Head of caudate nucleus (tissue), 42 donors: Measurements from ENCODE around the gene HMGB3.
"Not testable (repeated sequence)": the region's sequence is repeated elsewhere in the genome, so short reads cannot be mapped to it uniquely, and the experiment has no call there.

Source experiments
- DNase-seq, 42 donors: peaks; one replicate each; pipeline versions ENCODE4 v3.0.0 to v3.0.0-alpha.2; 2020 to 2021; ENCODE audit warnings: mixed read lengths in 7 of 42
- intact Hi-C: fragments of 100-400 bp; cut with DNase I; formaldehyde crosslinking; loops from one replicate; pipeline ENCODE4 v1.15.0; 2022

The HMGB3 gene

DNA sequence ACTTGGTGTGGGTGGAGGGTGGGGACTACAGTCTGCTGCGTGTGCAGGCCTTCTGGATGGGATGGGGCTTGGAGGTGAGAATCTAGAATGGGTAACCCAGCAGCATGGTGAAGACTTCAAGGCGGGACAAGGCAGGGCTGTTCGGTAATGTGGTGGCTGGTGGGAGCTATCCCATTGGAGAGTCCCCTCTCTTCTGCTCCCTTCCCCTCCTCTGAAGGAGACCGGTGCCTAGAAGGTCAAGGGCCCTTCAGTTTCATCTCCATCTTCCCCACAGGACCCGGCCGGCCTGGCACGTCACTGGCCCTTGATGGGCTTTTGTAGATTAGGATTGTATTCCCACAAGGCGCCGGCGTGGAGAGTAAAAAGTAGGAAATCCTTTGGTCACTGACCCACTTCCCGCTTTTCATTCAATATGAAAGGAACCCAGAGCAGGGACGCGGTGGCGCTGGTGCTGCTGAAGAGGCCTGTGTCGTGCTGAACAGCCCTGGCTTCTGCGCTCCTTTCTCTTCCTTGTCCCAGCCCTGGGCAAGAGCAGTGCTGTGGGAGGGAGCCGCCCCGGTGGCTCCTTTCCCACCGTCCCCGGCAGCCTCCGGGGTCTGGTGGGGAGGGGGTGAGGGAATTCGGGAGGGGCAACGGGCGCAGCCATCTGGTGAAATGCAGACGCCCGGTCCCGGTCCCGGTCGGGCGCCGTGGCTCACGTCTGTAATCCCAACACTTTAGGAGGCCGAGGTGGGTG, 7.3 kb upstream of the HMGB3 start:
- intact Hi-C loops = no loop called here
- DNase-seq = peak in 1 of 42 donors; percentile 8

DNA sequence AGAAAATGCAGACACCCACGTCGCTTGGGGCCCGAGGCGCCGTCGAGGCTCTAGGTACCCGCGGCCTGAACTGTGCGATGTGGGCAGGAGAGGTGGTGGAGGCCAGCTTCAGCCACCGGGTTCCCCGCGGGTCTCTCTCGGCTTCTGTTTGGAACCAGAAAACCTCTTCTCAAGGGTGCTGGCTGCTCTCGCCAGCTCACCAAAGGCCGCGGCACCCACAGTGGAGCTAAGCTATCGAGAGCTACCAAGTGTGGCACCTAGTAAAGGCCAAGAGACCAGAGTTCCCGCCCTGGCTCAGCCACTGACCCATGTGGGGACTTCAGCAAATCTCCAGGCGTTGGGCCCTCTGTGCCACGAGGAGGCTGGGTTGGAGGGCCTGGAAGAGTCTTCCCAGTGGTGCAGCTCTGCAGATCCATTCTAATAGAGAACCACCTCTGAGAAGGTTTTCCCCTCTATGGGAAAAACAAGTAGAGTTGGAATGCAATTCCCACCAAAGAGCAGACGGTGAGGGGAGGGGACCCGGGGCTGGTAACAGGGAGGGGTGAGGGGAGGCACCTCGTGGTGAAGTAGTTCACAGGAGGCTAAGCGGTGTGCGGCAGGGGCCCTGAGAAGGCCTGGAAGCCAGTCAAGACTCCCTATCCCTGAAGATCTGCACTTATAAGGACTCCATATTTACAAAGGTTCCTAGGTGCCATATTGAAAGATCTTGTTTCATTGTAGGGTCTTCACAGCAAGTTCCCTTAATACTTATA, 5.5 kb upstream of the HMGB3 start:
- intact Hi-C loops = no loop called here
- DNase-seq = no peak

DNA sequence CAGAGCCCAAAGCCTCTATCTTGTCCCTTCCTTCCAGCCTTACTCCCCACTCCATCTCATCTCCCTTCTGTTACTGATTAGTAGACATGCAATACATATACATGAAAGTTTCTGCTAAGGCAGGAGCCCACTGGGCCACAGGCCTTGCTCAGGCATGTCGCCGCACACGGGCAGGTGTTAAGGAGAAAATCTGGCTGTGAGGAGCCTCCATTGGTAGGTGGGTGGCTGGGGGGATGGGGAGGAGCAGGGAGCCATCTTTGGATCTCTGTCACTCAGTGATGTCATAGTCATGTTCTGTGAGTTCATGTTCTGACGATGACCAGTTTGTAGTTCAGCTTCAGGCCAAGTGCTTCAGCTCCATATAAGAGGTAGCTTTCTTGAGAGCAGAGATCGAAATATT, 2.9 kb upstream of the HMGB3 start:
- DNase-seq = no peak
- intact Hi-C loops = no loop called here

DNA sequence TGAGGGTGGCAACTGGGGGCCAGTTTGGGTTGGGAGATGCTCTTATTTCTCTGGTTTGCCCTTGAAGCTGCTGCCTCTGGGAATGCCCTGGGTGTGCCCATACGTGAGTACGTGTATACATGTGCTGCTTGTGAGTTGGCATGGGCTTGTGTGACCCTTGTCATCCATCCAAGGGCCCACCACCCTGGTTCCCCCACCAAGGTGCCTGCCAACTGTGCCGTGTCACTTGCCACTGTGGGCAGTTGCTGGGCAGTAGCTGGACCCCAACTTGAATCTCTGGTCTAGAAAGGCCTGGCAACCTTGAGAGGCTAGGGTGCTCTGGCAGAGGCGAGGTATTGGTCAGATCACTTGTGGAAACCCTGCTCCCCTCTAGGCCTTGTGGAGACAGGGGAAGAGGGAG, 2.4 kb upstream of the HMGB3 start:
- DNase-seq = no peak

DNA sequence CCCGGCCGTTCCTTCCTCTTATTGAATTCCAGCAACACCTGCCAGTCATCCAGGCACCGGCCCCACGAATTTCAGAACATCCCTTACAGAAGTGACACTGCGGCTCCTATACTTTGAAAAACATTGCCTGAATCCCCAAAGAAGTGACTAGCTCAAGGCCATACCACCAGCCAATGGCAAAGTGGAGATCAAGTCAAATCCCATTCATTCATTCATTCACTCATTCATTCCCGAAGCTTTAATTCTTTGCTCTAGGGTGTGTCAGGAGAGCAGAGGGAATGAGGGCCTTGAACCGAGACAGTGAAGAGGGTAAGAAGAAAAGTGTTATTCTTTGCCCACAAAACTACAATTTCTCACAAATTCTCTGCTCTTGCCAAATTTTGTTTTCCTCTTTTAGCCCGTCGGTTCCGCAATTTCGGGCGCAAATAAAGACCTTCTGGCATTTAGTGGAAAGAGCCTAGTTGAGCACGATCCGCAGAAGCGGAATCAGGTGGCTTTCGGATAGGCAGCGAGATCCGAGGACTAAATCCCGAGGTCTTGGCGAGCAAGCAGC, 824 bp upstream of the HMGB3 start:
- DNase-seq = peak in 1 of 42 donors; percentile 14
- intact Hi-C loops = no loop called here

More for the DNA sequence above, 2.4 kb upstream of the HMGB3 start:
- intact Hi-C loops = no loop called here

DNA sequence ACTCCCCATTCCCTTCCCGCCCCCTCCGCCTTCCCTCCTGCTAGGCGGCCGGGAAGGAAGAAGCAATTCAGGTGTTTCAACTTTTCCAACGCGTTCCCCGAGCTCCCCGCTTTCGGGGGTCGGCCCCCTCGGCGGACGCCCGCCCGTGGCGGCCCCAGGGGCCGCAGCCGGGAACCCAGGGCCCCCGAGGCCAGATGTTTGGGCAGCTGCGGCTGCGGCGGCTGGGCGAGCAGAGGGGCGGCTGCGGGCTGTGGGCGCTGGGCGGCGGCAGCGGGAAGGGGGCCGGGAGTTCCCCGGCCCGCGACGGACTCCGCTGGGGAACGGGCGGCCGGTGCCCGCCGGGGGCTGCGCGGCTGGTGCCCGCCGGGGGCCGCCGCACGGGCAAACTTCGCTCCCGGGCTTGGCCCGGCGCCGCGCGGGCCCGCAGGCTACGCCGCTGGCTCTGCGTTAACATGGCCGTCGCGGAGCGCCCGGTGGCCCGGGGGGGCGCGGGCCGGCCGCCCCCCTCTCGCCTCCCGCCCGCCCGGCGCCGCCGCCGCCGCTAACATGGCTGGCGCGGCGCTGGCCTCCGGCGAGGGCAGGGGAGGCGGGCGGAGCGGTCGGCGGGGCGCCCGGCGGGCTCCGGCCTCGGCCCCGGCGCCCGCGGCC, 510 bp downstream of the HMGB3 start:
- intact Hi-C loops = no loop called here

DNA sequence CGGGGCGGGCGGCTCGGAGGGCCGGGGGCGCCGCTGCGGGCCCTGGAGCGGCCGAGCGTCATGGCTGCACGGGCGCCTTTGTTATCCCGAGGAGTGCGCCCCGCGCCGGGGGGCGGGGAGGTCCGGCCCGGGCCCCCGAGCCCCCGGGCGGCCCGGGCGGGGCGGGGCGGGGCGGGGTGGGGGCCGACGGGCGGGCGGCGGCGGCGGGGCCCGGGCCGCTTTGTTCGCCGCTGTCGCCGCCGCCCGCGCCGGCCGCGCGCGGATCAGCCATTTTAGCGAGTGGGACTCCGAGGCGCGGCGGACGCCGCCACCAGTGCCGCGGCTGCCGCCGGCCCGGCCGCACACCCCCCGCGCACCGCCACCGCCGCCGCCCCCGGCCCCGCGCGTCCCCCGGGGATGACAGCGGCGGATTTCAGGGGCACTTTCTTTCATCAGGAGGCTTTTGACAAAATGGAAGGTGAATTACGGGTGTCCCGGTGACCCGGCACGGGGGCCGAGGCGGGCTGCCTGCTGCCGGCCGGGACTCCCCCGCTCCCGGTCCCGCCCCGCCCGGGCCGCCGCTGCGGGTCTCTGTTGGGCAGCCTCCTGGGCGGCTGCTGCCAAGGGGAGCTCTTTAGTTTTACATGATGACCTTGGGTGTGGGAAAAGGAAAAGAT, 1.2 kb downstream of the HMGB3 start:
- DNase-seq = peak in 1 of 42 donors; percentile 1
- intact Hi-C loops = no loop called here

More for the DNA sequence above, 510 bp downstream of the HMGB3 start:
- peak in 1 of 42 donors; percentile 36 for DNase-seq

DNA sequence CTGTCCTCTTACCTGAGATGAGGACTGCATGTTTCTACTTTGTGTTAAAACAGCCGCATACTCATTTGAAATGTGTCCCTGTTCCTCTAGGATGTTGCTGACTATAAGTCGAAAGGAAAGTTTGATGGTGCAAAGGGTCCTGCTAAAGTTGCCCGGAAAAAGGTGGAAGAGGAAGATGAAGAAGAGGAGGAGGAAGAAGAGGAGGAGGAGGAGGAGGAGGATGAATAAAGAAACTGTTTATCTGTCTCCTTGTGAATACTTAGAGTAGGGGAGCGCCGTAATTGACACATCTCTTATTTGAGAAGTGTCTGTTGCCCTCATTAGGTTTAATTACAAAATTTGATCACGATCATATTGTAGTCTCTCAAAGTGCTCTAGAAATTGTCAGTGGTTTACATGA, 4.6 kb downstream of the HMGB3 start:
- DNase-seq, intact Hi-C loops: not testable (repeated sequence)

DNA sequence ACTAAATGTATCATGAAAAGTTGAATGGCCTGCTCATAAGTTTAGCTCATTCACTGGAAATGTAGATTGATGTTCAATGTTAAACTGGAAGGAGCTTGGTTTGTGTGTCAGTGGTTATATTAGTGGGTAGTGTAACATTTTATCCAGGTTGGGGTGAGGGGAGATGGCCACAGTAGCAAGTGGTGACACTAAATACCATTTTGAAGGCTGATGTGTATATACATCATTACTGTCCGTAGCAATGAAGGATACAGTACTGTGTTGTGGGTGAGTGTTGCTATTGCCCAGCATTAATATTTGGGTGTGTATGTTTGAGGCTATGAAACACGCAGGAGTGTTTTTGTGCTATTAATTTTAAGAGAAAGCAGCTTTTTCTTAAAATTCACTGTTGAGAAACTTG, 6.3 kb downstream of the HMGB3 start:
- intact Hi-C loops = no loop called here
- no peak for DNase-seq

DNA sequence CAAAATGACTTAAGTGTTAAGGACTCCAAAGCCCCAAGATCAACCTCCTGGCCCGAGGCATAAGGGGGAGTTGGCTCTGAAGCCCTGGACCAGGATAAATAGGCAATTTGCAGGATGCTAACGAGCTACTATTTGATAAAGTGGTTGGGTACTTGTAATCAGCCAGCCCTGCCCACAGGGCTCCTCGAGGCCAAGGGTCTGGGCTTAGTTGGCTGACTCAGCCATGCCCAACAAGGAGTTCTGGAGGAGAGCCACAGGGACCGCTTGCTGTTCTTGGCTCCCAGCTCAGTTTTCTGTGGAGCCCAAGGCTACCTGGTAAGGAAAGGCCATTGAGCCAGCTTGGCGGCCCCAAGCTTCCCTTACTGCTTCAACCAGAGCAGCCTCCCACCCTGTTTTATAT, 7.8 kb downstream of the HMGB3 start:
- DNase-seq = no peak
- intact Hi-C loops = no loop called here

DNA sequence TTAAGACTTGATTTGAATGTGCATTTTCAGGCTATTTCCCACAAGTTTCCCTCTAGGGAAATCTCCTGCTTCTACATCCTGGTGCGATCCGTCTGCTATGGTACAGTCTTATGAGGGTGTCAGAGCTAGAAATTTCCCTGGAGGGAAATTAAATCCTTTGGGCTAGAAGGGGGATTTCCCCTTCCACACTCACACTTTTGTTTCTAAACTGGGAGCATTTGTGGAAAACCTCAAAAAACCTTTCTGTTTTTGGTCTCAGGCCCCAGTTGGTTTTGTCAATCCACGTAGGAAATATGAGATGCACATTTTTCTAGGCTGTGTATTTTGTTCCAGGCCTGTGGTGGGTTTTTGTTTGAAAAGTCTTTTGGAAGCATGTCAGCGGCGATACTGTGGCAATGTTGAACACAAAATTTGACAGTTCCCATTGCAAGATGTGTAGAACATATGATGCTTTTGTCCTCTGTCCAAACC, 17.8 kb downstream of the HMGB3 start:
- intact Hi-C loops = loop anchor here (10.0 kb wide), 1 partner anchor 236 kb away; no protein-coding TSS in a partner anchor
- DNase-seq = no peak

DNA sequence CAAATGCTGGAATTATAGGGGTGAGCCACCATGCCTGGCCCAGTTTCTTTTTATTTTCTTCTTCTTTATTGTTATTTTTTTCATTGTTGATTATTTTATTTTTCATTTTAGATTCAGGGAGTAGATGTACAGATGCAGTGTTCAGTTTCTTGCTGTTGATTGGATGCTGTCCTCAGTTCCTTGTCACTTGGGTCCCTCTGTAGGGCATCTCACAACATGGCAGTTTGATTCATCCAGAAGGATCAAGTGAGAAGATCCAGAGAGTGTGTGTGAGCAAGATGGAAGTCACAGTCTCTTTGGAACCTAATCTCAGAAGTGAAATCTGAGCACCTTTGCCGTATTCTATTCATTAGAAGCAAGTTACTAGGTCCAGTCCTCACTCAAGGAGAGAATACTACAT, 20.9 kb downstream of the HMGB3 start:
- intact Hi-C loops = loop anchor here (10.0 kb wide), 1 partner anchor 239 kb away; no protein-coding TSS in a partner anchor
- peak in 3 of 42 donors; percentile 2 to 23 (median 11) for DNase-seq

DNA sequence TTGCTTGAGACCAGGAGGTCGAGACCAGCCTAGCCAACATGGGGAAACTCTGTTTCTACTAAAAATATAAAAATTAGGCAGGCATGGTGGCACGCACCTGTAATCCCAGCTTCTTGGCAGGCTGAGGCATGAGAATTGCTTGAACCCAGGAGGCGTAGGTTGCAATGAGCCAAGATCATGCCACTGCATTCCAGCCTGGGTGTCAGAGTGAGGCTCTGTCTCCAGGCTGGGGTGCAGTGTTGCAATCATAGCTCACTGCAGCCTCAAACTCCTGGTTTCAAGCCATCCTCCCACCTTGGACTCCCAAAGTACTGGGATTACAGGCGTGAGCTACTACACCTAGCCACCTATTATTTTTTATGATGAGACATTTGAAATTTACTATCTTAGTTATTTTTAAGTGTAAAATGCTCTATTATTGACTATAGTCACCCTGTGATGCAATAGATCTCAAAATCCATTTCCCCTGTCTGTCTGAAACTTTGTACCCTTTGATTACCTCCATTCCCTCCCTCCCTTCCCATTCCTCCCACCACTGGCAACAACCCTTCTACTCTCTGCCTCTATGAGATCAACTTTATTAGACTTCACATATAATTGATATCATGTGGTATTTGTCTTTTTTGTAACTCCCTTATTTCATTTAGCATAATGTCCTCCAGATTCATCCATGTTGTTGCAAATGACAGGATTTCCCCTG, 23.4 kb downstream of the HMGB3 start:
- no peak for DNase-seq
- intact Hi-C loops = loop anchor here (10.0 kb wide), 1 partner anchor 242 kb away; no protein-coding TSS in a partner anchor

DNA sequence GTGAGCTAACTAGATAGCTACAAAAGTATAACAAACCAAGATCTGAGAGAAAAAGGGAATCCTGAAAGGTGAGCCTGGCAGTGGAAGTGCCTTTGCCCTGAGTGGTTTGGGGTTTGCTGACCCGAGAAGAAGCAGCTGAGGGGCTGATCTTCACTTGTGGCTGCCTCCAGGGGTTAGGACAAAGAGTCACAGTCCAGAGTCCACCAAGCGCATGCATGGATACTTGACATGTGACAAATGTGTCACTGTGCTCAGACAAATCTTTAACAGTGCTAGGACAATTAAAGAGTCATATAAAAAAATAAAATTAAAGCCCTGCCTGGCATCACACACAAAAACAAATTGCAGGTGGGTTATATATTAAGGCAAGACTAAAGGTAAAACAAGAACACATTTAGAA, 26.4 kb downstream of the HMGB3 start:
- no peak for DNase-seq
- intact Hi-C loops = loop anchor here (10.0 kb wide), 1 partner anchor 245 kb away; no protein-coding TSS in a partner anchor

DNA sequence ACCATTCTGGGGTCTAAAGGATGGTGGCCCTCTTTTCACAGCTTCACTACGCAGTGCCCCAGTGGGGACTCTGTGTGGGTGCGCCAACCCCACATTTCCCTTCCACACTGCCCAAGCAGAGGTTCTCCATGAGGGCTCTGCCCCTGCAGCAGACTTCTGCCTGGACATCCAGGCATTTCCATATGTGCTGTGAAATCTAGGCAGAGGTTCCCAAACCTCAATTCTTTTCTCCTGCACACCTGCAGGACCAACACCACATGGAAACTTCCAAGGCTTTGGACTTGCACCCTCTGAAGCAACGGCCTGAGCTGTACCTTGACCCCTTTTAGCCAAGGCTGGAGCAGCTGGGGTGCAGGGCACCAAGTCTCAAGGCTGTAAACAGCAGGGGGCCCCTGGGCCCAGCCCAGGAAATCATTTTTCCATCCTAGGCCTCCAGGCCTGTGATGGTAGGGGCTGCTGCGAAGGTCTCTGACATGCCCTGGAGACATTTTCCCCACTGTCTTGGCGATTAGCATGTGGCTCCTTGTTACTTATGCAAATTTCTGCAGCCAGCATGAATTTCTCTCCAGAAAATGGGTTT, 30.1 kb downstream of the HMGB3 start:
- intact Hi-C loops = no loop called here
- no peak for DNase-seq

DNA sequence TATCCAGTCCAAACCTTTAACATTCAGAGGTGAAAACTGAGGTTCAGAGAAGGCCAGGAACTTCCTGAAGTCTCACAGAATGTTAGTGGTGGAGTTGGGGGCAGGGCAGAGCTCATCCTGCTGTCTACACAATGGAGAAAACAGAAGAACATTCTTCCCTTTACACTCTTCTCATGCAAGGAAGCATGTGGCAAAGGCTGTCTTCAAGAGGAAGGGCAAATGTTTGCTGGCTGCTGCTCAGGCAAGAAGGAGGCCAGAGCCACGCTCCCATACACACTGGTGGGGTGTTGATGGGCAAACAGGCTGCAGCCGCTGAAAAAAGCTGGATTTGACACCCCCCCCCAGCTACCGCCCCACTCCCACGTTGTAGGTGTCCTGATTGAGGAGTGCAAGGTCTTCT, 32.5 kb downstream of the HMGB3 start:
- no peak for DNase-seq
- intact Hi-C loops = no loop called here

DNA sequence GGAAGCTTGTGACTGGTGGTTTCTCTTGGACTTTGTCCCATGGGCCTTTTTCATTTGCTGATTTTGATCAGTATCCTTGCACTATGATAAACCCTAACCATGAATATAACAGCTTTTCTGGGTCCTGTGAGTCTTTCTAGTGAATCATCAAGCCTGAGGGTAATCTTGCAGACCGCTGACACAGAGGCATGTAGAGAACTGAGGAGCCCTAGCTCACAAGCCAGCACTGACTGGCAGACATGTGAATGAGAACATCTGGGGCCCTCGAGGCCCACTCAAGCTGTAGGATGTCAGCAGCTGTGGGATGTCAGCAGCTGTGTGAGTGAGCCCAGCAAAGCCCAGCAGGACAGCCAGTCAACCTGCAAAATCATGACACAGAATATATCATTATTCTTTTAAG, 36.7 kb downstream of the HMGB3 start:
- intact Hi-C loops = no loop called here
- DNase-seq = peak in 1 of 42 donors; percentile 3

DNA sequence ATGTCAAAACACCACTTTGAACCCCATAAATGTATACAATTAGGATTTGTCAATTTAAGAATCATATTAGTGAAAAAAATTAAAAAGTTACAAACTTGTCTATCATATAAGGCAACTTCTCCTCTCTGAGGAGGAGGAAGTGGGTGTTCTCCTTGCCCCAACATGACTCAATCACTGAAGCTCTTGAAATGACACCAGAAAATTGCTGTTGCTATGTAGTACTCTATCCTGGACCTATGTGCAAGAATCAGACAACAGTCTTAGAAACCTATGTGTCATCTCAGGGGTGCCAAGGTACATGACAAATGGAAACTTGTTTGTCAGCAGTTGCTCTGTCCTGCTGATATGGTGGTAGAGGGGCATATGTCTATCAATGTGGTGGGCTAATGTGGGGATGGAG, 47.7 kb downstream of the HMGB3 start:
- no peak for DNase-seq
- intact Hi-C loops = no loop called here
